ENCODE data around the gene INSIG1. TPM values are rescaled to one million over a fixed set of nuclear protein-coding genes. Genes with fewer than 3 reads are reported as not detected.

Gene INSIG1
- polyA plus RNA-seq, 1 of the 3 experiments (the other 2 are of a cell fraction) = 6.4 TPM

- Histone ChIP-seq H3K9ac (no peak overlapping the region), H4K20me1 (ENCODE audit: insufficient read depth) (no peaks in the 10 kb centered on the region), H3K4me3 (ENCODE audit: low read depth in 2 of 2, low read length in 1 of 2) (no peak overlapping the region), H3K79me2 (ENCODE audit: insufficient read depth) (no peaks in the 10 kb centered on the region), H3K4me1 (ENCODE audit: control insufficient read depth in 1 of 2, insufficient read depth in 2 of 2, low read depth in 1 of 2, low read length in 1 of 2) (peaks cover 5 to 28% of the 10 kb centered on the region in 2 experiments; a peak in 3 of 4 replicates), H3K27me3 (ENCODE audit: insufficient read depth) (peaks cover 5% of the 10 kb centered on the region), H3K9me3 (no peaks in the 10 kb centered on the region), H3K27ac (ENCODE audit: low read depth in 2 of 2, low read length in 1 of 2) (no peak overlapping the region), H3K36me3 (replicated peaks in 1 of 2; ENCODE audit: control insufficient read depth in 1 of 2, insufficient read depth in 2 of 2, low read length in 1 of 2) (no peaks in the 10 kb centered on the region), H3F3A (replicated peaks; ENCODE audit: insufficient read depth) (no peaks in the 10 kb centered on the region), H3K9me2 (no peaks in the 10 kb centered on the region), H2AFZ (ENCODE audit: low read depth) (no peak overlapping the region), H3K4me2 (no peak overlapping the region)
- no peak for DNase-seq
- POLR2A ChIA-PET = interaction anchor here (1.0 kb wide), 1 partner anchor 17 kb away, joined by 3 read pairs; no protein-coding TSS in a partner anchor
- TF ChIP-seq TCF12 (IDR thresholded peaks at IDR 0.05) (no peak), CTCF (IDR thresholded peaks at IDR 0.05) (no peak)
- 77% methylated on average over 12 of the region's 12 CpGs for WGBS (ENCODE audit: low lambda C conversion rate)
- CTCF ChIA-PET = interaction anchor here (0.8 to 2.1 kb wide), 5 partner anchors 10 to 83 kb away, joined by 3 to 11 read pairs (median 3); partner anchors contain the start of gene INSIG1
Measured at GRCh38 chr7:155262031-155262430, 35.6 kb upstream of the INSIG1 start.

- ChIA-PET CTCF (interaction anchor here (0.9 to 2.5 kb wide), 11 partner anchors 10 to 336 kb away, joined by 3 to 12 read pairs (median 4); partner anchors contain the start of gene INSIG1), POLR2A (interaction anchor here (1.0 kb wide), 1 partner anchor 18 kb away, joined by 3 read pairs; no protein-coding TSS in a partner anchor)
- H3K4me1 ChIP-seq (ENCODE audit: control insufficient read depth in 1 of 2, insufficient read depth in 2 of 2, low read depth in 1 of 2, low read length in 1 of 2) = peaks cover 3 to 18% of the 10 kb centered on the region in 2 experiments; a peak in 2 of 4 replicates
- peaks cover 5% of the 10 kb centered on the region for H3K27me3 ChIP-seq (ENCODE audit: insufficient read depth)
- TF ChIP-seq FOXJ3 (CRISPR knock-in tag; IDR thresholded peaks at IDR 0.05) (0 out of 2 replicates have a peak, but pooled peaks have one; percentile 1), SMC3 (IDR thresholded peaks at IDR 0.05; ENCODE audit: low read depth, low read length) (no peak), GABPA (IDR thresholded peaks at IDR 0.05; ENCODE audit: low read depth) (no peak), EZH2phosphoT487 (IDR thresholded peaks at IDR 0.05; ENCODE audit: borderline replicate concordance, low read depth) (no peak), SIN3A (IDR thresholded peaks at IDR 0.05; ENCODE audit: borderline replicate concordance, low read depth, low read length) (no peak), YY1 (IDR thresholded peaks at IDR 0.05; ENCODE audit: low read depth) (no peak)
- H4K20me1 ChIP-seq (ENCODE audit: insufficient read depth) = no peaks in the 10 kb centered on the region
- H3K9ac ChIP-seq = no peak overlapping the region
- no peaks in the 10 kb centered on the region for H3F3A ChIP-seq (replicated peaks; ENCODE audit: insufficient read depth)
- H3K4me2 ChIP-seq = no peak overlapping the region
- no peak overlapping the region for H3K27ac ChIP-seq (ENCODE audit: low read depth in 2 of 2, low read length in 1 of 2)
- WGBS (ENCODE audit: low lambda C conversion rate) = 57% methylated on average over 13 of the region's 14 CpGs
- H2AFZ ChIP-seq (ENCODE audit: low read depth) = no peak overlapping the region
- H3K4me3 ChIP-seq (ENCODE audit: low read depth in 2 of 2, low read length in 1 of 2) = no peak overlapping the region
- no peaks in the 10 kb centered on the region for H3K9me2 ChIP-seq
- no peaks in the 10 kb centered on the region for H3K36me3 ChIP-seq (replicated peaks in 1 of 2; ENCODE audit: control insufficient read depth in 1 of 2, insufficient read depth in 2 of 2, low read length in 1 of 2)
- no peak for DNase-seq
- H3K9me3 ChIP-seq = no peaks in the 10 kb centered on the region
- no peaks in the 10 kb centered on the region for H3K79me2 ChIP-seq (ENCODE audit: insufficient read depth)
Measured at GRCh38 chr7:155263051-155263450, 34.6 kb upstream of the INSIG1 start.

GRCh38 chr7:155263581-155264143 is 34.0 kb upstream of the INSIG1 start:
- H3K9ac ChIP-seq = no peak overlapping the region
- no peaks in the 10 kb centered on the region for H3K79me2 ChIP-seq (ENCODE audit: insufficient read depth)
- 77% methylated on average over 12 of the region's 12 CpGs for WGBS (ENCODE audit: low lambda C conversion rate)
- no peak overlapping the region for H3K27ac ChIP-seq (ENCODE audit: low read depth in 2 of 2, low read length in 1 of 2)
- H3K4me2 ChIP-seq = no peak overlapping the region
- ChIA-PET POLR2A (no interaction called here), CTCF (interaction anchor here (0.9 to 2.5 kb wide), 9 partner anchors 9 to 336 kb away, joined by 3 to 12 read pairs (median 4); partner anchors contain the start of gene INSIG1)
- H3K27me3 ChIP-seq (ENCODE audit: insufficient read depth) = peaks cover 5% of the 10 kb centered on the region
- H2AFZ ChIP-seq (ENCODE audit: low read depth) = no peak overlapping the region
- peak; percentile 65 for DNase-seq
- no peak overlapping the region for H3K4me3 ChIP-seq (ENCODE audit: low read depth in 2 of 2, low read length in 1 of 2)
- no peaks in the 10 kb centered on the region for H3K9me2 ChIP-seq
- peaks cover 0 to 13% of the 10 kb centered on the region in 2 experiments; a peak in 1 of 4 replicates for H3K4me1 ChIP-seq (ENCODE audit: control insufficient read depth in 1 of 2, insufficient read depth in 2 of 2, low read depth in 1 of 2, low read length in 1 of 2)
- no peaks in the 10 kb centered on the region for H3K36me3 ChIP-seq (replicated peaks in 1 of 2; ENCODE audit: control insufficient read depth in 1 of 2, insufficient read depth in 2 of 2, low read length in 1 of 2)
- H4K20me1 ChIP-seq (ENCODE audit: insufficient read depth) = no peaks in the 10 kb centered on the region
- no peaks in the 10 kb centered on the region for H3K9me3 ChIP-seq
- no peaks in the 10 kb centered on the region for H3F3A ChIP-seq (replicated peaks; ENCODE audit: insufficient read depth)
- TF ChIP-seq EP300 (IDR thresholded peaks at IDR 0.05; ENCODE audit: borderline replicate concordance in 1 of 2, low read depth in 1 of 2, low read length in 1 of 2) = no peak
- TF ChIP-seq ELF1 (IDR thresholded peaks at IDR 0.05) = no peak
- TF ChIP-seq MXI1 (IDR thresholded peaks at IDR 0.05; ENCODE audit: low read depth, low read length) = no peak
- TF ChIP-seq RAD21 (IDR thresholded peaks at IDR 0.05; ENCODE audit: low read length) = peak; percentile 62
- no peak for TF ChIP-seq NFIC (IDR thresholded peaks at IDR 0.05; ENCODE audit: borderline replicate concordance)
- TF ChIP-seq, protein P1, sequence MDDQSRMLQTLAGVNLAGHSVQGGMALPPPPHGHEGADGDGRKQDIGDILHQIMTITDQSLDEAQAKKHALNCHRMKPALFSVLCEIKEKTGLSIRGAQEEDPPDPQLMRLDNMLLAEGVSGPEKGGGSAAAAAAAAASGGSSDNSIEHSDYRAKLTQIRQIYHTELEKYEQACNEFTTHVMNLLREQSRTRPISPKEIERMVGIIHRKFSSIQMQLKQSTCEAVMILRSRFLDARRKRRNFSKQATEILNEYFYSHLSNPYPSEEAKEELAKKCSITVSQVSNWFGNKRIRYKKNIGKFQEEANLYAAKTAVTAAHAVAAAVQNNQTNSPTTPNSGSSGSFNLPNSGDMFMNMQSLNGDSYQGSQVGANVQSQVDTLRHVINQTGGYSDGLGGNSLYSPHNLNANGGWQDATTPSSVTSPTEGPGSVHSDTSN (IDR thresholded peaks at IDR 0.05) = no peak
- TF ChIP-seq SMC3 (IDR thresholded peaks at IDR 0.05; ENCODE audit: low read depth, low read length) = peak; percentile 34; the same call in 1 of the 2 replicates
- TF ChIP-seq FOXJ3 (CRISPR knock-in tag; IDR thresholded peaks at IDR 0.05) = 0 out of 2 replicates have a peak, but pooled peaks have one; percentile 5
- TF ChIP-seq SIN3A (IDR thresholded peaks at IDR 0.05; ENCODE audit: borderline replicate concordance, low read depth, low read length) = no peak
- TF ChIP-seq FOXM1 (IDR thresholded peaks at IDR 0.05; ENCODE audit: low read depth) = no peak
- TF ChIP-seq IRF3 (IDR thresholded peaks at IDR 0.05; ENCODE audit: low read depth, low read length) = no peak

All from SK-N-SH (cell line).